ENCODE measurements around the gene ACOXL. TPM values are rescaled to one million over a fixed set of nuclear protein-coding genes. Genes with fewer than 3 reads are reported as not detected.

Gene ACOXL
- total and polyA plus RNA-seq, 9 of the 15 experiments (the other 6 are each of a cell fraction or from before 2014, with no cell fraction given), result 0.31 to 0.56 TPM; not detected in 7

DNA sequence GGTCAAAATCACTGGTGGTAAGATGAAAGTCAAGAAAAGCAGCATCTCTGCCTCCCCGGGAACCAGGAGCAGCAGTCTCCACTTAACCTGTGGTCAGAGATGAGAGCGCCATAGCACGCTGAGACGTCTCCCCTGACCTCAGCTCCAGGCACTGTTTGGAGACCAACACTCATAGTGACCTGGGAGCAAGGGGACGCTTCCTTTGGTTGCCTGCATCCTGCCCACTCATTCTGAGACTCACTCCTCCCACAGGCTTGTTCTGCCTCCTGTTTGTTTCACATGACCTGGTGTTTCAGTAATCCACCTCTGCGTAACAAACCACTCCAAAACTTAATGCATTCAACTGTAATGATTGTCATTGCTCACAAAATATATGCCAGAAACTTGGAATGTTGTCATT, 139.3 kb downstream of the ACOXL start:
- H2AFZ ChIP-seq (ENCODE audit: low read depth, low read length), result no peak overlapping the region
- FAIRE-seq, result no peak
- H3K27ac ChIP-seq (ENCODE audit: extremely low read depth, low read depth, low read length), result no peak overlapping the region
- H3K9me3 ChIP-seq (replicated peaks; ENCODE audit: control insufficient read depth, insufficient read depth, low read depth, low read length), result no peaks in the 10 kb centered on the region
- no TSS peak for BruUV-seq (replicated peaks)
- intact Hi-C loops (cut with micrococcal nuclease), result no loop called here
- no peak overlapping the region for H3K4me2 ChIP-seq (ENCODE audit: insufficient read depth, low read length)
- H3K4me1 ChIP-seq (replicated peaks in 1 of 2; ENCODE audit: control insufficient read depth in 2 of 2, insufficient read depth in 2 of 2, low read length in 2 of 2), result peaks cover 0 to 4% of the 10 kb centered on the region in 2 experiments; a peak in 2 of 5 replicates
- ATAC-seq, result no peak
- CTCF ChIA-PET (ENCODE audit: low intra/inter-chr PET ratio), result no interaction called here
- no peaks in the 10 kb centered on the region for H3K36me3 ChIP-seq (ENCODE audit: control insufficient read depth, insufficient read depth, low read length)
- peaks cover 1 to 30% of the 10 kb centered on the region in 2 experiments; a peak in 3 of 5 replicates for H3K27me3 ChIP-seq (ENCODE audit: control insufficient read depth in 2 of 2, insufficient read depth in 2 of 2, low read length in 2 of 2)
- no peaks in the 10 kb centered on the region for H3K79me2 ChIP-seq (ENCODE audit: control insufficient read depth, insufficient read depth, low read length)
- no peaks in the 10 kb centered on the region for H4K20me1 ChIP-seq (replicated peaks; ENCODE audit: control insufficient read depth, insufficient read depth, low read length)
- in situ Hi-C loops (cut with MboI), result no loop called here
- 2% methylated on average over 6 of the region's 6 CpGs for WGBS (ENCODE audit: insufficient coverage, low coverage, missing lambda C conversion rate)
- POLR2A ChIA-PET, result no interaction called here
- TF ChIP-seq TCF15 (CRISPR knock-in tag; IDR thresholded peaks at IDR 0.05) (no peak), MECOM (CRISPR knock-in tag; IDR thresholded peaks at IDR 0.05) (no peak), MIER1 (IDR thresholded peaks at IDR 0.05; ENCODE audit: low read depth) (no peak), MYC (IDR thresholded peaks at IDR 0.05; ENCODE audit: low read depth, low read length) (no peak), MYC (CRISPR knock-in tag; IDR thresholded peaks at IDR 0.05; ENCODE audit: borderline replicate concordance, low read depth) (no peak), MTA2 (IDR thresholded peaks at IDR 0.05; ENCODE audit: low read depth) (no peak), ZNF707 (CRISPR knock-in tag; conservative IDR thresholded peaks at IDR 0.05) (no peak), CBFA2T2 (conservative IDR thresholded peaks at IDR 0.05) (no peak), NFE2L1 (tag; IDR thresholded peaks at IDR 0.05; ENCODE audit: borderline replicate concordance, low read depth) (no peak), SMARCA5 (IDR thresholded peaks at IDR 0.05) (no peak), GMEB1 (CRISPR knock-in tag; IDR thresholded peaks at IDR 0.05) (no peak), PKNOX1 (IDR thresholded peaks at IDR 0.05) (no peak), SMC3 (conservative IDR thresholded peaks at IDR 0.05; ENCODE audit: insufficient read depth, low read depth, low read length) (no peak), JUNB (CRISPR knock-in tag; conservative IDR thresholded peaks at IDR 0.05) (no peak), KDM1A (IDR thresholded peaks at IDR 0.05) (no peak), ZFX (CRISPR knock-in tag; IDR thresholded peaks at IDR 0.05) (no peak), ATF1 (CRISPR knock-in tag; IDR thresholded peaks at IDR 0.05) (no peak), ATF1 (tag; IDR thresholded peaks at IDR 0.05) (no peak), ZNF644 (tag; IDR thresholded peaks at IDR 0.05; ENCODE audit: low read depth) (no peak), RBM34 (IDR thresholded peaks at IDR 0.05; ENCODE audit: borderline replicate concordance, insufficient read depth, low read length) (no peak)
- TF ChIP-seq, protein P1, sequence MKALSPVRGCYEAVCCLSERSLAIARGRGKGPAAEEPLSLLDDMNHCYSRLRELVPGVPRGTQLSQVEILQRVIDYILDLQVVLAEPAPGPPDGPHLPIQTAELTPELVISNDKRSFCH (CRISPR knock-in tag; IDR thresholded peaks at IDR 0.05), result no peak
- TF ChIP-seq, protein P1 (tag; IDR thresholded peaks at IDR 0.05), result no peak
- no peak overlapping the region for H3K9ac ChIP-seq (ENCODE audit: insufficient read depth in 1 of 2, low read depth in 2 of 2, low read length in 2 of 2)
- no peak for DNase-seq (ENCODE audit: extremely low read depth in 1 of 4, low spot score in 3 of 4)
- H3K9me1 ChIP-seq (ENCODE audit: control insufficient read depth, insufficient read depth, low read length), result no peaks in the 10 kb centered on the region
- H3K4me3 ChIP-seq, result no peak overlapping the region

All from K562 (cell line).